Stimulated activated CD8-positive, alpha-beta memory T cell treated with anti-CD3 and anti-CD28 coated beads, Interleukin-15, amount 100 ng/mL, for 1 hour (primary cell): ENCODE results near the gene POMT1.

Experiments used
- DNase-seq: peaks from one replicate; pipeline ENCODE4 v3.0.0-alpha.2; 2020; ENCODE audit warnings: low read depth

Gene POMT1

DNA sequence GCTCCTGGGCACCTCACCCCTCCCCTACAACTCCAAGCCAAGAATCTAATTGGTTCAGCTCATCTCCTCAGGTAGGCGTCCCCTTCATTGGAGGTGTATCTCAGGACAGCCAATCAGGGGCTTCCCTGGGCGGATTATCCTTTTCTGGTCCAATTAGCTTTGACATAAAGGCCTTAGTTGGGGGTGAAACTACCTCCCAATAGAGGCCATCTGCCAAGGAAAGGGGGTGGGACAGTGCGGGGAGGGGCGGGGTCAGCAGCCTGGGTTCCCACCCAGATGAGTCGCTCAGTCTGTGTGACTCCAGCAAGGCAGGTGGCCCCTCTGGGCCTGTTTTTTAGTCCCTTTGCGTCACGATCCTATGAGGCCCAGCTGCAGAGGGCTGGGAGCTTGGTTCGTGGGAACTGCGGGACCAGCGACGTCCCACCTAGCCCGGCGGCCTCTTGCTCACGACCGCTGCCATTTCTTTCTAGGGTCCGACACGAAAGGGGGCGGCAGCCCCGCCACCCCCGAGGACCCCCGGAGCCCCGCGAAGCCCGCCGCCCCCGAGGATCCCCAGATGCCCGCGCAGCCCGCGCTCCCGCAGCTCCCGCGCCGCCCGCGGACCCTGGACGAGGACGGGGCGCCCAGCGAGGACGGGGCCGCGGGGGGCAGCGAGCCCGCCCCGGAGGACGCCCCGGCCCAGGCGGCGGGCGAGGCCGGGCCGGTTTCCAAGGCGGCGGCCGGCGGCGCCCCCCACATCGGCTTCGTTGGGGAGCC lies 51.5 kb downstream of the POMT1 start:
- no peak for DNase-seq

DNA sequence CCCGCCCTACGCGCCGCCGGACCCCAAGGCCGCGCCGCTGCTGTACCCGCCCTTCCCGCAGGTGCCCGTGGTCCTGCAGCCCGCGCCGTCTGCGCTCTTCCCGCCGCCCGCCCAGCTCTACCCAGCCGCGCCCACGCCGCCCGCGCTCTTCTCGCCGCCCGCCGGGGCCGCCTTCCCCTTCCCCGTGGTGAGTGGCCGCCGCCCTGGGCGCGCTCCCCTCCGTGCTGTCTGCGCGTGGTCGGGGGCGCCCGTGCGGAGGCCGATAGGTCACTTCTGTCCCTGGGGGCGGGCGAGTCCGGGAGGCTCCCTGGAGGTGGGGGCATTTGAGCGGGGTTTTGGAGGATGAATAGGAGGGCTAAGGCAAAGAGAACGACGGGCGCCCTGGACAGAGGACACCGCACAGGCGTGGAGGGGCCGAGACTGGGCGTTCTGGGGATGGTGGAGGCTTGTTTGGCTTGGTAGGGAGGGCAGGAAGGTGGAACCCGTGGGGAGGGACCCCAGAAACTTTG lies 52.2 kb downstream of the POMT1 start:
- no peak for DNase-seq

DNA sequence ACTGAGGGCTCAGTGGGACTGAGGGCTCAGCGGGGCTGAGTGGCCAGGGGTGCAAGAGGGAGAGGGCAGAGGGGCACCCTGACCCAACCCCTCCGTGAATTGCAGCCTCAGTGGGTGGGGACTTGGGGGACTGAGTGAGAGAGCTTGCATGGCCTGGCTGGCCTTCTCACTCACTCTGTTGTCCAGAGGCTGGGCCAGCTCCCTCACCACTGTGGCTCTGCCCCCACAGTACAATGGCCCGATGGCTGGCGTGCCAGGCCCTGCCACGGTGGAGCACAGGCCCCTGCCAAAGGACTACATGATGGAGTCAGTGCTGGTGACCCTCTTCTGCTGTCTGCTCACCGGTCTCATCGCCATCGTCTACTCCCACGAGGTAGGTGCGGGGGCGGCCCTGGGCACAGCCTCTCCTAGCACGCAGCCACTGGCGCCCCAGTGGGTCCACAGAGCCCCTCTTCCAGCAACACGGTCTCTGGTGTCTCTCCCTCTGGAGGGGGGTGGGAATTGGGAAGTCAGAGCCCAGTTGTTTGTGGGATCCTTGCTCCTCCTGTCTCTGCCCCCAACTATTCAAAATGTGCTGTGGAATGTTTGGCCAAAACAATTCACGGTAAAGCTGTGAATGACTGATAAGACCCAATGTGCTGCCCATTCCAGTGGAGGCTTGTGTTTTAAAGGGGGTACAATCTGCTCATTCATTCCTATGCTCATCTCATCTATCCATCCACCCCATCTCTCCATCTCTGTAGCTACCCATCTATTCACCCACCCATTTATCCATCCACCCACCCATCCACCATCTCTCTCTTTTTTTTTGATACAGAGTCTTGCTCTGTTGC lies 53.3 kb downstream of the POMT1 start:
- DNase-seq: no peak

GRCh38 chr9:131557855-131558548 lies 55.3 kb downstream of the POMT1 start:
- no peak for DNase-seq

GRCh38 chr9:131559421-131560000 lies 56.8 kb downstream of the POMT1 start:
- no peak for DNase-seq

GRCh38 chr9:131562032-131562959 lies 59.6 kb downstream of the POMT1 start:
- DNase-seq: no peak

DNA sequence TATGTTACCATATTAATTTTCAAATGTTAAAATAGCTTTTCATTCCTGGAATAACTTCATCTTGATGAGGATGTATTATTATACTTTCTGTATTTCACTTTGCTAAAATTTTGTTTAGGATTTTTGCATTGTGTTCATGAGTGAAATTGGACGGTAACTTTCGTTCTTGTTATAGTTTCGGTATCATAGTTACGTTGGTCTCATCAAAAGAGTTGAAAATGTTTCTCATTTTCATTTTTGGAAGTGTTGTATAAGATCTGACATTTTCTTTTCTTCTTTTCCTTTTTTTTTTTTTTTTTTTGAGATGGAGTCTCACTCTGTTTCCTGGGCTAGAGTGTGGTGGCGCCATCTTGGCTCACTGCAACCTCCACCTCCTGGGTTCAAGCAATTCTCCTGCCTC lies 62.7 kb downstream of the POMT1 start:
- no peak for DNase-seq

GRCh38 chr9:131566158-131566557 lies 63.4 kb downstream of the POMT1 start:
- no peak for DNase-seq

GRCh38 chr9:131567910-131568309 lies 65.2 kb downstream of the POMT1 start:
- no peak for DNase-seq
